Choroid plexus epithelial cell (primary cell): ENCODE measurements around the gene RAC3.

Experiments used
- DNase-seq: peaks from one replicate; pipeline ENCODE4 v3.0.0-alpha.2; 2010; ENCODE audit warnings: low read depth
- H3K4me3 ChIP-seq: 2 replicates; pipeline ENCODE4 v1.5.1; 2011; ENCODE audit warnings: low read depth, mild to moderate bottlenecking, control low read depth, low read length, moderate library complexity
- TF ChIP-seq, protein P1 (sequence below): conservative IDR thresholded peaks from 2 replicates; pipeline ENCODE4 v1.5.1; 2011; ENCODE audit warnings: low read depth, mild to moderate bottlenecking, control low read depth, inconsistent platforms, low read length, moderate library complexity

RAC3 gene

DNA sequence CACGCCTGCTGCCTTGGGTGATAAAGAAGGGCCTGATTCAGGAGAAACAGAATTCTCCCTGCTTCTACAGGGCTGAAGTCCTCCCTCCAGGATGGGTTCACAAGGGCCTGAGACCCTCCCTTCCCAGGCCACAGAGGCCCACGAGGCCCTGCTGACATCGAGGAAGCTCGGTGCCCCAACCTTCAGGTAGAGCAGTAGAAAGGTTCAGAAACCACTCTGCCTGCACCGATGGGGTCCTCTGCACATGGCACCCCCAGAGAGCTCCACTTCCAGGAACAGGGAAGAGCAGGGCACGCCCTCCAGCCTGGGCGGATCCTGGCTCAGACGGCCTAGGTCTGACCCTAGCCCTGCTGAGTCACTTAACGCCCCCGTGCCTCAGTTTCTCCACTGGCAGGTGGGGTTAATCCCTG is 9.6 kb upstream of the RAC3 start:
- DNase-seq, result no peak
- H3K4me3 ChIP-seq, result peak overlapping the region; percentile 83
- TF ChIP-seq, protein P1, sequence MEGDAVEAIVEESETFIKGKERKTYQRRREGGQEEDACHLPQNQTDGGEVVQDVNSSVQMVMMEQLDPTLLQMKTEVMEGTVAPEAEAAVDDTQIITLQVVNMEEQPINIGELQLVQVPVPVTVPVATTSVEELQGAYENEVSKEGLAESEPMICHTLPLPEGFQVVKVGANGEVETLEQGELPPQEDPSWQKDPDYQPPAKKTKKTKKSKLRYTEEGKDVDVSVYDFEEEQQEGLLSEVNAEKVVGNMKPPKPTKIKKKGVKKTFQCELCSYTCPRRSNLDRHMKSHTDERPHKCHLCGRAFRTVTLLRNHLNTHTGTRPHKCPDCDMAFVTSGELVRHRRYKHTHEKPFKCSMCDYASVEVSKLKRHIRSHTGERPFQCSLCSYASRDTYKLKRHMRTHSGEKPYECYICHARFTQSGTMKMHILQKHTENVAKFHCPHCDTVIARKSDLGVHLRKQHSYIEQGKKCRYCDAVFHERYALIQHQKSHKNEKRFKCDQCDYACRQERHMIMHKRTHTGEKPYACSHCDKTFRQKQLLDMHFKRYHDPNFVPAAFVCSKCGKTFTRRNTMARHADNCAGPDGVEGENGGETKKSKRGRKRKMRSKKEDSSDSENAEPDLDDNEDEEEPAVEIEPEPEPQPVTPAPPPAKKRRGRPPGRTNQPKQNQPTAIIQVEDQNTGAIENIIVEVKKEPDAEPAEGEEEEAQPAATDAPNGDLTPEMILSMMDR, result no peak

DNA sequence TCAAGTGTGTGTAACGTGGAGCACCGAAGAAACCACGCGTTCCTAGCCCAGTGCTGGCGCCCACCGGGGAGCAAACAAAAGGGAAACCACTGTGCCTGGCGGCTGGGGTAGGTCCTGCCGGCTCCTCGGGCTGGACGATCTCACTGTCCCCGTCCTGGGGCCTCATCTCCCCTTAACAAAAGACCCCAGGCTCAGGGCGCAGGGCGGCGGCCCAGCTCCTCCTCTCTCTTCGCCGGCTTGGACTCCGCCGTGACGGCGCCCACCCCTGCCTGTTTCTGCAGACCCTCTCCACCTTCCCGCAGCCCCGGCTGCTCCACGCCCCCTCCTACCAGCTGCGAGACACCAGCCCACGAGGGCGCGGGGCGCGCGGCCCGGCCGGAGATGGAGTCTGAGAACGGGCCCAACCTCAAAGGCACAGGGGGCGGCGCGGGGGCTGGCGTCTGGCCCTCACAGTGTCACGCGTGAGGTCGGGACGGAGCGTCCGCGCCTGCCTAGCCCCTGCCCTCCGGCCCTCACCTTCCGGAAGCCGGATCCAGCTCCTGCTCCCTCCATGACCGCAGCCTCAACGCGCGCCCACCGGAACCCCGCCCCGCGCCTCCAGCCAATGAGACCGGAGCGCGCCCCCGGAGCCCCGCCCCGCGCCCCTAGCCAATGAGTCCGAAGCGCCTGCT is 9.0 kb upstream of the RAC3 start, which contains the start of gene CENPX:
Gene CENPX (minus strand): TSS at position 569 of the 671 bp plus-strand sequence. CDS start 17 bp downstream, at position 552.
- no peak for DNase-seq

DNA sequence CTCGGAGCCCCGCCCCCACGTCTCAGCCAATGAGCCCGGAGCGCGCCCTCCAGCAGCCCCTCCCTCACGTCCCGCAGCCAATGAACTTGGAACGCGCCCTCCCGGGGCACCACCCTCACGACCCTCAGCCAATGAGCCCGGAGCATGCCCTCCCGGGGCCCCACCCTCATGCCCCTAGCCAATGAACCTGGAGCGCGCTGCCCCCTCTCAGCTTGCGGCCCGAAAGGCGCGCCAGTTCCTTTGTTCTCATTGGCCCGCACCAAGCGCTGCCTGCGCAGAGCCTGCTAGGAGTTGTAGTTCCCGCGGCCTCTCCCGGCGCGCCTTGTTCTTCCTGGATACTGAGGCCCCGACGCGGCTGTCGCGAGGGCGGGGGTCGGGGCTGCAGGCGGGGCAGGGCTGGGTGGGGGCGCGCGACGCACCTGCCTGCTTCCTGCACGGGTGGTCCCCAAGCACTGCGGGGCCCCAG is 8.5 kb upstream of the RAC3 start, which contains the start of gene LRRC45:
Gene LRRC45 (plus strand): TSS at position 325 of the 466 bp plus-strand sequence. CDS start 339 bp downstream, outside the sequence.
- TF ChIP-seq, protein P1, result no peak
- DNase-seq, result peak; percentile 100
- H3K4me3 ChIP-seq, result peak within 1 kb of the TSS; percentile 83

More for the DNA sequence above, 9.0 kb upstream of the RAC3 start, which contains the start of gene CENPX:
- H3K4me3 ChIP-seq, result peak within 1 kb of the TSS; percentile 83
- TF ChIP-seq, protein P1, result no peak

DNA sequence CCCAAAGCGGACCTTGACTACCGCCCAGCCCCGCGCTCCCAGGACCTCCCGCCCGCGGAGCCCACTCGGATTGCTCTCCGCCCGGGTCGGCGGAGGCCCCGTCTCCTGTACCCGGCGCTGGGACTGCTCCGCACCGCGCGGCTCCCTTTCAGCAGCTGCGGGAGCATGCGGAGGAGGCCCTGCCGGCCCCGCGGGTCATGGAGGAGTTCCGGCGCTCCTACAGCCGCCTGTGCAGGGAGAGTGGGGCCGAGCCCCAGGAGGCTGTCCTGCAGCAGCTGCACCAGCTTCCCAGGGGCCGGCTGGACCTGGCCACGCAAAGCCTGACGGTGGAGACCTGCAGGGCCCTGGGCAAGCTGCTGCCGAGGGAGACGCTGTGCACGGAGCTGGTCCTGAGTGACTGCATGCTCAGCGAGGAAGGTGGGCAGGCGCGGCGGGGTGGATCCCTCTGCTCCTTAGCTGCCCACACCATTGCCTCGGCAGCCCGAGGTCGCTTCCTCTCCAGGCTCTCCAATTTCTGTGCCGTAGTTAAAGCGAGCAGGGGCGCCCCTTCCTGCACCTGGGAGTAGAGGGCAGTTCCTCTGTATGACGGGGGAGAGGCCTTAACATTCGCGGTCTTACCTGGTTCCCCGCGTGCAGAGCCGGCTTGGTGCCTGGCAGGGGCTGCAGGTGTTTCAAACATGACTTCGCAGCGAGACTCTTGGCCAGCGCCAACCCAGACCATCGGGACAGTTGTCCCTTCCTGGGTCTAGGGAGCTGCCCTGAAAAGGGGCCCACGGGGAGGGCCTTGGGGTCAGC is 7.8 kb upstream of the RAC3 start:
- TF ChIP-seq, protein P1, result no peak
- no peak for DNase-seq
- H3K4me3 ChIP-seq, result peak overlapping the region; percentile 72

DNA sequence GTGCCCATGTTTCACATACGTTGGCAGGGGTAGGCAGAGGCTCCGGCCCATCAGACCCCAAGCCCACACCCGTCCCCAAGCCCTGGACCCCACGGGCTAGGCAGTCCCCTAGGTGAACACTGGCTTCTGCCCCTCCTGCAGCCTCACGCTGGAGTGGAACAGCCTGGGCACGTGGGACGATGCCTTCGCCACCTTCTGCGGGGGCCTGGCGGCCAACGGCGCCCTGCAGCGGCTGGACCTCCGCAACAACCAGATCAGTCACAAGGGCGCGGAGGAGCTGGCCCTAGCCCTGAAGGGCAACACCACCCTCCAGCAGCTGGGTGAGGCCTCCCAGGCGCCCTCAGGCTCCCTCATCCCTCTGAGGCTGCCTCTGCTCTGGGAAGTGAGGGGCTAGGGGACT is 6.6 kb upstream of the RAC3 start:
- no peak overlapping the region for H3K4me3 ChIP-seq
- TF ChIP-seq, protein P1, result no peak
- DNase-seq, result no peak

DNA sequence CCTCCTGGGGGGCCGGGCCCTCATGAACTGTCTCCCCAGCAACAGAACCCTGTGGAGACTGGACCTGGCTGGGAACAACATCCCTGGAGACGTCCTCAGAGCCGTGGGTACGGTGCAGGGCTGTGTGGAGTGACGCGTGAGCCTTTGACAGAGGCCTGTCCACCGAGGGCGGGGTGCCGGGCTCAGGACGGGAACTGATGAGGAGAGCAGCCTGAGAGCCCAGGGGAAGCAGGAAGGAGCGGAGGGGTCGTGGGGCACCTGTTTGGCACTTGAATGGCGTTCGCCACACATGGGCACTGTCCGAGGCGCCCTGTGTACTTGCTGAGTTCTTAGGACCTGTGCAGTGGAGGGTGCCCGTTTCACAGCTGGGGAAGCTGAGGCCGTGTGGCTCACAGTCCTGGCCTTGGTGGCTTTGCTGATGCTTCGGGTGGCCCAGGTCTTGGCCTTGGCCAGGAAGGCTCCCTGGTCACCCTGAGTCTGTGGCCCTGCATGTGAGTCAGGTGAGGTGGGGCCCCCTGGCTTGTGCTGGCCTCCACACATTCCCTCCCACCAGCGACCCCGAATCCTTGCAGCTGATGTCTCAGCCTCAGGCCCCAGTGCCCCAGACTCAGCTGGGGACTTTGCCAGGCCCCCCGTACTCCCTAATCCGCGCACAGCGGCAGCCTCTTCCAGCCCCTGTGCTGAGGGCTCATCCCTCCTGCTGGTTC is 5.9 kb upstream of the RAC3 start:
- no peak overlapping the region for H3K4me3 ChIP-seq
- TF ChIP-seq, protein P1, result no peak
- no peak for DNase-seq
